GM12875 (cell line): ENCODE results near the gene ALDH2.

Experiments used
- H3K4me3 ChIP-seq: one replicate; pipeline ENCODE4 v1.5.1; 2011; ENCODE audit warnings: low read depth, low read length, control low read depth
- CTCF ChIP-seq: IDR thresholded peaks from 2 replicates; pipeline ENCODE4 v1.5.1; 2011; ENCODE audit warnings: low read depth, mild to moderate bottlenecking, control low read depth, inconsistent platforms, low read length, moderate library complexity, borderline replicate concordance; ENCODE audit not compliant: insufficient read depth

Gene ALDH2

GRCh38 chr12:111838353-111838752 is 71.6 kb downstream of the ALDH2 start:
- no peak overlapping the region for H3K4me3 ChIP-seq
- TF ChIP-seq CTCF: no peak

- H3K4me3 ChIP-seq: peak overlapping the region; percentile 99
- TF ChIP-seq CTCF: no peak
These were observed 74.1 kb downstream of the ALDH2 start for GRCh38 chr12:111840807-111841206.

GRCh38 chr12:111841236-111841749 is 74.6 kb downstream of the ALDH2 start:
- TF ChIP-seq CTCF: no peak

GRCh38 chr12:111841750-111842555 is 75.2 kb downstream of the ALDH2 start, which contains the start of gene MAPKAPK5:
TSS of gene MAPKAPK5 (plus strand) at chr12:111842228. CDS start at chr12:111842734, 506 bp downstream.
- TF ChIP-seq CTCF: no peak
- H3K4me3 ChIP-seq: peak within 1 kb of the TSS; percentile 99

More at GRCh38 chr12:111841236-111841749, 74.6 kb downstream of the ALDH2 start:
- peak overlapping the region; percentile 99 for H3K4me3 ChIP-seq

- TF ChIP-seq CTCF: no peak
- H3K4me3 ChIP-seq: peak overlapping the region; percentile 99
These were observed 76.0 kb downstream of the ALDH2 start for GRCh38 chr12:111842556-111843396.

- no peak for TF ChIP-seq CTCF
- H3K4me3 ChIP-seq: no peak overlapping the region
These were observed 79.3 kb downstream of the ALDH2 start for GRCh38 chr12:111846016-111846415.
